DMS53 treated with DMSO at 0.1 percent for 48 hours (cell line): ENCODE data around the gene FAM186B.
"Not testable (repeated sequence)": the region's sequence is repeated elsewhere in the genome, so short reads cannot be mapped to it uniquely, and the experiment has no call there.

Source experiments
- DNase-seq: peaks from one replicate; lab custom pipeline; 2025; ENCODE audit not compliant: unreplicated experiment; lab: John Stamatoyannopoulos, UW

Gene FAM186B

DNA sequence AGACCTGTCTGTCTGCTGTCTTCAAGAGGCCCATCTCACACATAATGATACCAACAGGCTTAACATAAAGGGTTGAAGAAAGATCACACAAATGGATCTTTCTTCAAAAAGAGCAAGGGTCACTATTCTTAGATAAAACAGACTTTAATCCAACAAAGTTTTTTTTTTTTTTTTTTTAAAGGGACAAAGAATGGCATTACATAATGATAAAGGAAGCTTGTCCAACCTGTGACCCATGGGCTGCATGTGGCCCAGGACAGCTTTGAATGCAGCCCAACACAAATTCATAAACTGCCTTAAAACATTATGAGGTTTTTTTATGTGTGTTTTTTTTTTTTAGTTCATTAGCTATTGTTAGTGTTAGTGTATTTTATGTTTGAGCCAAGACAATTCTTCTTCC, 6.8 kb upstream of the FAM186B start:
- no peak for DNase-seq

DNA sequence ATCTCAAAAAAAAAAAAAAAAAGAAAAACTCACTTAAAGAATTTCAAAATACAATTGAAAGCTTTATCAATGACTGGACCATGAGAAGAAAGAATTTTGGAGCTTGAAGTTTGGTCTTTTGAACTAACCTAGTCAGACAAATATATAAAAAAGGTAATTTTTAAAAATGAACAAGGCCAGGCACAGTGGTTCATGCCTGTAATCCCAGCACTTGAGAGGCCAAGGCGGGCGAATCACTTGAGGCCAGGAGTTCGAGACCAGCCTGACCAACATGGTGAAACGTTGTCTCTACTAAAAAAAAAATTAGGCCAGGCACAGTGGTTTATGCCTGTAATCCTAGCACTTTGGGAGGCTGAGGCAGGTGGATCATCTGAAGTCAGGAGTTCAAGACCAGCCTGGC, 5.3 kb upstream of the FAM186B start:
- not testable (repeated sequence) for DNase-seq

DNA sequence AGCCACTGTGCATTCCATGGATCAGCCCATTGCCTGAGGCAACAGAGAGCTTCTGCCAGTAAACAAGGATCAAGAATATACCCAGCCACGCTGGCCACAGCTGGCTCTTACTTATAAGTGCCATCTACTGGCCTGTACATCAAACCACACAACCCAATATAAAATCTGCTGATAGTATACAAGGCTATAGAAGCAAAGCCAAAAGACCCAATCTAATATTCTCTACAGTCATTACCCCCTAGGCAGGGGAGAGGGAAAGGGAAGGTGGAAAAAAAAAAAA, 4.4 kb upstream of the FAM186B start:
- no peak for DNase-seq

DNA sequence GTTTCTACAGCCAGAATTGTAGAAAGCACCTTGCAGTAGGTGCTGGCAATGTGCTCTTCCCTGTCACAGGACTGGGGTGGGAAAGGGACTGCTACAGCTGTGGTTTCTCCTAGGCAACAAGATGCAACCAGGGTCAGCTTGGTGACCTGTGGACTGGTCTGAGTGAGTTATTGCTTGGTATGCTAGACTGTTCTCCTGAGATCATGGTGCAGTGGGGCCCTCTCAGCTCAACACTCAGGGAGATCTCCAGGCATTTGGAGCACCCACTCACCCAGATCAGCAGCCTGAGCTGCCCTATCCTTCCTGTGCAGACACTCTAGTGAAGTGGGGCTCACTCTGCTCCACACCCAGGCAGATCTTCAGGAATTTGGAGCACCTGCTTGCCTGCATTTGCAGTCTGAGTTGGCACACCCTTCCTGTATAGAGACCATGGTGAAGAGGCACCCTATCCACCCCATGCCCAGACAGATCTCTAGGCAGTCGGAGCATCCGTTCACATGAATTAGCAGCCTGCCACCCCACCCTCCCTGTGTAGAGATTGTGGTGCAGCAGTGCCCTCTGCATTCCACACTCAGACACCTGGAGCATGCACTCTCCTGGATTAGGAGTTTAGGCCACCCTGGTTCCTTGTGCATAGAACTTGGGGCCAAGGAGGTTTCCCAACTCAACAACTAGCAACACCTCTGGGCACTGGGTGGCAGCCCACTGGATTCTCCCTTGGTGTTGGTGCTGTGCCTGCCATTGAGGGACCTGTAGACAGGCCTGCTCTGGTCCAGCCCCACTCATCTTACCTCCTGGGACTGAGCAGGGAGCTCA, 3.8 kb upstream of the FAM186B start:
- DNase-seq, result no peak

DNA sequence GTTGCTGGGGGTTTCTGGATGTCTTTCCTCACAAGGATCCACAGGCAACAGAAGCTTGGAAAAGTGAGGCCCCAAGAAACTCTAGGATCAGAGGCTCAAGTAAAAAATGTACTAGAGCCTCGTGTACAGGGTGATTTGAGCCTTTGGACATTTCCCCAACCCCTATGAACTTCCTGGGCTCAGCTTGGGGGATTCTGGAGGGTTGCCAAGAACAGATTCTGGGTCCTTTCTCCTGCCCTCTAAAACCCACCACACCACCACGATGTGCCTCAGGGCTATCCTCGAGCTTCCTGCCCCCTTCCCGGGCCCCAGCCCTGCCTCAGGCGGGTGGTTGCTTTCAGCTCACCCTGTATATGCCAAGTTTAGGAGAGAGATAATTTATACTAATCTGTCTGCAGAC, 583 bp downstream of the FAM186B start:
- no peak for DNase-seq

DNA sequence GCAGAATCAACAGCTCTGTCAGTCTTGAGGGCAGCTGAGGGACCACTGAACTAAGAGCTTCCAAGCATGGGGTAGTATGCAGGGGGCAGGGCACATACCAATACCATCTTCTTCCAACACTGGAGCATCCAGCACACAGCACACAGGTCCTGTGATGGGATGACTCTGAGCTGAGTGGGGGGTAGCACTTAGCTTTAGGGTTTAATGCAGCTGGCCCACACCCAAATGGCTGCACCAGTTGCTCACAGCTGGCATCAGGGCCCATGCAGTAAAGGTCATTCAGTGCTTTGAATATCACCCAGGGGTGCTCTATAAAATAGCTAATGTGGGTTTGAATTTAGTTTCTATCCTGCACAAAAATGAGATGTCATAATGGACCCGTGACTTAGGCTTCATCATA, 1.7 kb downstream of the FAM186B start:
- no peak for DNase-seq

DNA sequence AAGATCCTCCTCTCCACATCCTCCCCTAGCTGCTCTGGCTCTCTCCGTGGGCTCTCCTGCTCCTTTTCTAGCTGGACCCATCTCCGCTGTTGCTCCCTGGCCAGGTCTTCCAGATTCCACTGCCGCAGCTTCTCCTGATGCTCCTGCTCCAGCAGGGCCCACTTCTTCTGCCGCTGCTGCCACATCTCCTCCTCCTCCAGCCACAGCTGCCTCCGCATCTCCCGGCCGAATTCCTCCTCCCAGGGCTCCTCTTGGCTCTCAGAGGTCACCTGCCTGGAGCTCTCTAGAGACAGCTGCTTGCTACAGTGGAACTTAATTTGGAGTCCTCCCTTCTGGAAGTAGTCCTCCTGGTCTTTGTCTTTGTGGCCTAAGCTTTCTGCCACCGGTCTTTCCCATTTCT, 5.5 kb downstream of the FAM186B start:
- DNase-seq, result no peak

DNA sequence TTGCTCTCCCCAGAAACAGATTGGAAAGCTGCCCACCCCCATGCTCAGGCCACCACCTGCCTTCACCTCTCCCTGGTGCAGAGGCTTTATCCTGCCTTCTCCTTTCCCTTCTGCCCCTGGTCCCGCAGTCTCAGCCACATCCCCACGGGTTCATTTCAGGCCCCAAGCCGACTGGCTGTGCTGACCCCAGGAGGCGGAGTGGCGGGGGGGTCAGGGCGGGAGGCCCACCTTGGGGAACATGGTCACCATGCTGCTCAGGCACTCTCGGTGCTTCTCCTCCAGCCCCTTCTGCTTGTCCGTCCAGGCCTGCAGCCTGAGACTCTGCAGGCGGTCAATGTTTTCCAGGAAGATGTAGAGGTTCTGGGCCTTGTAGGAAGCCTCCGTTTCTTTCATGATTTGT, 6.9 kb downstream of the FAM186B start:
- no peak for DNase-seq

DNA sequence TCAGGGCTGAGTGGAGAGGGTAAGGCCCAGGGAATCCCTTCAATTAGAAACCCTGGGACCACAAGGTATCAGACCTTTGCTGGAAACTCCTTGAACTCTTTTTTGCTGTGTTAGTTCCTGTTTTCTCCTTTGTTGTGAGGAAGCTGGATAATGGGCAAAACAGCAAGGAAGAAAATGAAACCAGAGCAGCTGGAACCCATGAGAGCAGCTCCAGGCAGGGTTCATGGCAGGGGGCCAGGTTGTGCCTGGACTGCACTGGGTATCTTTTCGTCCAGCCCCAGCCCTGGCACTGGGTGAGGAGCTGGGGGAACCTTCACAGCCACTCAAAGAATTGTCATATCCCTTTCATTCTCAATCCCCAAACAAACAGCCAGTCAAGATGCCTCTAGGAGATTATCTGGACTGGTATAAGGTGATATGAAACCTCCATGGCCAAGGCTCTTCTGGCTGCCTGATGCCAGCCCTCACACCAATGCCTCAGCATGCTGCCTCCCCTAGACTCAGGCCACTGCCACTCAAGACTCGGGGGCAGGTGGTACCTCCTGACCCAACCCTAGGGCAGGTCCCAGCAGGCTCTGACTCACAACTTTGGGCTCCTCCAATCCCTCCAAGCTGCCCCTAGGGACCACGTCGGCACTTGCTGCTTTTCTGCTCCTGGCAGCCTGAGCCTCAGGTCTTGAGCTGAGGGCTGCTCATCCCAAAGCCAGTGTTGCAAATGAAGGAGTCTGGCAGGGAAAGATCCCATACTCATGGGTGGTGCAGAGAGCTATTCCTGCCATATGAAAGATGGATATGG, 16.5 kb downstream of the FAM186B start:
- no peak for DNase-seq

DNA sequence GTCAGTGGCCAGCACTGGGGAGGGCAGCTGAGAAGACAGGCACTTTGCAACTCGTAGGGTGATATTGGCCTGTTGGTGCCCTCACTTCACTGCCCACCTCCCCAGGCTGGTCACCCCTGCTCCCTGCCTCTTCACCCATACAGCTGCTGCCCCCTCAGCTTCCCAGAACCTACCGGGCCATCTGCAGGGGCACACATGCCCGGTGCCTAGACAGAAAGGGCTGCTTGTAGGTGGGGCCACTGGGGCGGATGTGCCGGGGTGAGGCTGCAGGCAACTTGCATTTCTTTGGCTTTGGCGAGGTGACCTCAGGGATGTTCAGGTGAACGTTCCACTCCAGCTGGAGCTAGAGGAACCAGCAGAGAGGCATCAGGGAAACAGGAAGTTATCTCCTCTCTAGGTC, 17.2 kb downstream of the FAM186B start:
- DNase-seq, result no peak

DNA sequence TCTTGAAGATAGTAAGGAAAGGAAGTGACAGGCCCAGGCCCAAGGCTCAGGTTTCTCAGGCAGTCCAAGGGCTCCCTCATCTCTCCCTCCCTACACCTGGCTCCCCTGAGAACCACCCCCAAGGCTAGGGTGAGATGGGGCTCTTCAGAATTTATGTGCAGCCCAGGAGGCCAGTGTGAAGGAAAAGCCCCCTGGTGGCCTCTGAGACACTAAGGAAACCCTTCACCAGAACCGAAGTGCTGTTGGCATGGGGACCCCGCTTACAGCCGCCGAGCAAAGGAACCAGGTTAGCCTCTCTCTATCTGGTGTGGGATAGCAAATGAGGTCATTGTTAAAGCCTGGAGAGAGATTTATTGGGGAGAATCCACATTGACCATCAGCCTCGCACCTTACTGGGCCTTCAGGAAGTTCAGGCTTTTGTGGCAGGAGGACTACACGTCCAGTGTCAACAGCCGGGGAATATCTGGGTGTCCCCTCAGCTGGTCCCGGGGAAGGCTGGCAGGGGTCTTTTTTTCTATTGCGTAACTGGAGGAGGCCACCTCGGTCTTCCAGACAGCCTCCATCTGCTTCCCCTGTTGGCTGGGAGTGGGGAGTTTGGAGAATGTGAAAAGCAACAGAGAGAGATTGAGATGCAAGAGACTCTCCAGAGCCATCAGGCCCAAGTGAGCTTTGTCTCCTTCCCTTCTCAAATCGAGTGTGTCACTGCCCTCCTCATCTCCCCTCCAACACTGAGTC, 18.1 kb downstream of the FAM186B start:
- no peak for DNase-seq

DNA sequence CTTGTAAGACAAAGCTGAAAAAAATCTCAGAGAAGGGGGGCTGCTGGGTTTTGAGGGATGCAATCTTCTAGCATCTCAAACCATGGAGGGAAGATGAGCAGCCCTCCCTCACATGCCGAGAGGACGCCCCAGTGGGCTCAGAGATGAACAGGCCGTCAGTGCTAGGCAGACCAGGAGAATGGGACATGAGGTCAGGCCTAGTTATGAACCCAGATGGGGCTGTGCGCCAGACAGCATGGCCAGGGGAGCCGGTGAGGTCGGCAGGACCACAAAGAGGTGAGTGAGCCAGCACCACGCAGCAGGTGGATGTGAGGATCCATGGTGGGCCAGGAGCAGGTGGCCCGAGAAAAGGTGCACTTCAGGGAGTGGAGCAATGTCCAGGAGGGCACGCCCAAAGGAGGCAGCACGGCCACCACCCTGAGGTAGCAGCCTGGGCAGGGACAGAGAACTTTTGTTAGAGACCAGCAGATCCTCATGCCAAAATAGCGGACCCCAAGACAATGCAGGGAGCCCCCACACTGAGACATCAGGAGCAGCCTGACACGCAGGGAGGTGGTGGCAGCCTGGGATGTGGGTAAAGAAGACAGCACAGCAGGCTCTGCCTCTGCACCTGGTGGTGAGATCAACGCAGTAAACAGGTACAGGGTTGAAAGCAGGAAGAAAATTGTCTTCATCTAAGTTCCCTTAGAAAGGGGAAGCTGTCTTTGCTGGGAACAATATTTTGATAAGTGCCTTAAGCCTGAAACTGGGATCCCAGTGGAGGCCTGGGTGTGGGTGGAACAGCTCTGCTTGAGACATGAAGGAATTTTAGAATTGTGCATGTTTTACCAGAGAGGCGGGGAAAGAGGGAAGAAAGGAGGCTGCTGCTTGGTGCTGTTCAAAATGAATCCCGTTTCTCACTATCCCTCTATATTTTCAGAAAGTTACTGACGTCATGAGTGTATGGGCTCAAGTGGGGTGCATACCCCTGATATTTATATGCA, 19.7 kb downstream of the FAM186B start:
- no peak for DNase-seq

DNA sequence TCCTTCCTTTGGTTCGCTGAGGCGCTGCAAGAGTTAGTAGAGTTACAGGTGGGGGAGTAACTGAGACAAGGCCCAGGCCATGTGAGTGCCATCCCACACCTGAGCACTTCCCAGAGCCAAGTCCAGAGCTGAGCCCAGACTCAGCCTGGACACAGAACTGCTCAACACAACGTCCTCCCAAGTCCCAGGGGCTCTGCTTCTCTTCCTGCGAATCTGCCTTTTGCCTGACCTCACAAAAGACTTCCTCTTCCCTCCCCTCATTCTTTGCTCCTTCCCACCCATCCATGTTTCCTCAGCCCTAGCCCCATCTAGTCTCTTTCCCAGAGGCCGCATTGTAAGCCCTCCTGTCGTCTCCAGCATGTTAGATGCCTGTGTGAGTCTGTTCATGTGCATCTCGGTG, 20.8 kb downstream of the FAM186B start:
- no peak for DNase-seq

DNA sequence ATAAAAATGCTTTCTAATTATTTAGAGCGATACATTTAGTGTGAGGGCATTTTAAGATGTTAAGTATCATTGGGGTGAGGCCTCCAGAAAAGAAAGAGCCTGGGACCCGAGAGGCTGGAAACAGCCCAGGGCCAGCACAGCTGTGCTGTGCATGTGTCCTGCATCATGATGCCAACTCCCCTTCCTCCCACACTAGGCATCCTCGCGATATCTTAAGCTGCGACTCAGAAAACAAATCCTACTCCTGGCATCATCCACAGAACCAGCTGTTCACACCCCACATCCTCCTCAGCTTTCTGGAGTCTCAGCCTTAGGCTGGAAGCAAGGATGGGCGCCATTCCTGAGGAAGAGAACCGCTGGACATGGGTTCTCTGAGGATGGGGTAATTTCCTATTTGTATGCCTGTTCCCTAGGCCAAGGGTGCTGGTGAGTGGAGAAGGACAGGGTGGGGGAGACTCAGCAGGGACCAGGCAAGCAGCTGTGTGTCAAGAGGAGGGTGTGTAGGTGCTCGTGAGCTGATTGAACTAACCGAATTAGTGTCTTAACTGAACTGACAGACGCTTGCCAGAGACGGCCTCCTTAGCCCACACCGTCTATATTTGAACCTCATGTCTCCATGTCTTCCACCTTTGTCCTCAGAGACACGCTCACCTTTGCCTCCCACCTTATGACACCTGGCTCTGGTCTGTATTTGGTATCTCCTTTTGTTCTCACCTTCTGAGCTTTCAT, 21.9 kb downstream of the FAM186B start:
- no peak for DNase-seq

DNA sequence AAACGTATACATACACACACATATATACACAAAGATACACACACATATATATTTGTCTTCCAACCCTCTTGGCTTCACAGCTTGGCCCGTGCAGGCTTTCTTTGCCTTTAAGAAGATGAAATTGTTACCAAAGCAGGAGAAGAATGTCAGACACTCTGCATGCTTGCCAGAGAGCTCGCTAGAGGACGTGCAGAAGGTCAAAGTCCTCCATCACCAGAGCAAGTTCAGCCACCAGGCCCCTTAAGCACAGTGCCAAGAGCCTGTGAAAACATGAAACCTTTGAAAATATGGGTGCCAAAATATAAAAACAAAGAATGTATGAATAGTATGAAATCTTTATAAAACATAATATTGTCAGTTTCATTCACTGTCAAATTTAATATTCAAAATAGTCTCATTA, 22.6 kb downstream of the FAM186B start:
- DNase-seq, result no peak

DNA sequence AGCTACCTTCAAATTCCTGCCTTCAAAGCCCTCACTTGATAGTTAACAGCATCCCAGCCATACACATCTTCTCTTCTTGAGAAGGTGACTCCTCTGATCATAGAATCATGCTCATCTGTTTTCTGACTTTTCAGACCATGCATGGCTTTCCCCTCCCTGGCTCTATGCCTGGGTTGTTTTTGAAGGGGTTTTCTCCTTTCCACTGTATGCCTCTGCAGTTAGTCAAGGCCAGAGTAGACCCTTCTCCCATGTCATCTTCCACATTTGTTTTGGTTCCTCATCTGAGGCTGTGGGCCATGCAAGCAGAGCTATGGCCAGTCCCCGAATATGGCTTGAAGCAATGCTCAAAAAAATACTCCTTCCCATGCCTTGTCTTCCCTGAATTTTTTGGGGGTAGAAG, 23.2 kb downstream of the FAM186B start:
- no peak for DNase-seq

DNA sequence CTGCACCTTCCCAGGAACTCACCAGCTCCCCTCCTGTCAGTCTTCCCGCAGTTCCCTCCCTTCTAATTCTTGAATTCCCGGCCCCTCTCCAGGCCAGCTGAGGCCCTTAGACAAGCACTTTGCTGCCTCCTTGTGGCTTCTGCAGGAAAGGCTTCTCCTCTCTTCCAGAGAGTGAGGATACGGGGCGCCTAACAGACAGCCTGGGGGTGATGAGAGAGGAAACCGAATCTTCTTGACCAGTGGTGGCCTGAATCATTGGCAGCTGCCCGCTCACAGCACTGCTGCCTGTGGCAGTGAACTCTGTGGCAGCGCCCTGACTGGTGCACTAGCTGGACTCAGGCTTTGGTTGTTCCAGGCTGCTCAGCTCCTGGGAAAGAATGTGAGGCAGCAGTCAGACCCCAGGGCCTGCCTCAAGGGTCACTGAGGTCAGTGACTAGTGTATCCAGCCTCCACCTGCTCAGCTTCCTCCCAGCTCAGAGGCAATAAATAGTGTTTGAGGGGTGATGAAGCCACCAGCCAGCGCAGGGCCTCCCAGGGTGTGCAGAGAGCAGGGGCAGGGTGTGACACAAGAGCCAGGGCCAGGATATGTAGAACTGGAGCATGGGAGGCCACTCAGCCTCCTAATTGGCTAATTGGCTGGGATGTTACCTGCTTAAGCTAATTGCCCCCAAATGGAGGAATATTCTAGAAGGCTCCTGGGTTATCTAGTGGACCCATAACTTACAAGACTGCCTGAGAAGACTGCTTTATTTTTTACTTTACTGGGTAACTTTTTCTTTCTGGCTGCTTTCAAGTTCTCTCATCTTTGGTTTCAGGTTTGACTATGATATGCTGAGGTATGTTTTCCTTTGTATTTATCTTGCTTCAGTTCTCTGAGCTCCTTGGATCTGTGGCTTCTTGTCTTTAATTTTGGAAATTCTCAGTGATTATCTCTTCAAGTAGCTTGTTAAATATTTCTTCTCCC, 24.6 kb downstream of the FAM186B start:
- DNase-seq, result peak; percentile 83

DNA sequence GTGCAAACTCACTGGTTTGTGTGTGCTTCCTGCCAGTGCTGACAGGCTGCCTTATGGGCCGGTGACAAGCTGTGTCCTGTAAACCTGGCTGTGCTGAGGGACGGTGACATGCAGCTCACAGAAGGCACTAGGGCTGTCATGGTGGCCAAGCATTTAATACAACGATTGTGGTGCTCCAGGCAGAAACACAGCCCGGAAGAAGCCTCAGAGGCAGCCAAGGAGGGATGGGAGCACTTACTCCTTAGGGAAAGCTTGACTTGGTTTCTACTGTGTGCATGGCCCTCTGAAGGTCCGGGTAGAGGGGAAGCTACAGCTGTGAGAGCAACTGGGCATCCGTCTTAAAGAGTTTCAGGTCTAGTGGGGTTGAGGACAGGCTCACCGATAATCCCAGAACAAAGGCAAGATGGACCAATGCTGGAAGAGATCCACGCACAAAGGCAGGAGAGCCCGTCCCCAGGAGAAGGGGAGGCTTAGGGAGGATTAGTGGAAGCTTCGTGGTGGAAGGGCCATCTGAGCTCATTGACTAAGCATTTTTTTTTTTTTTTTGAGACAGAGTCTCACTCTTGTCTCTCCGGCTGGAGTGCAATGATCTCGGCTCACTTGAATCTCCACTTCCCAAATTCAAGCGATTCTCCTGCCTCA, 26.8 kb downstream of the FAM186B start:
- DNase-seq, result no peak
